Activated T-helper 2 cell treated with anti-CD3 and anti-CD28 coated beads, Interferon-gamma antibody, Interleukin-2, Interleukin-4, amounts not matched to agents 10 μg/mL and 5 μg/mL and 100 μg/mL, durations not matched to agents 14 hours and 24 hours and 36 hours (primary cell): ENCODE measurements around the gene CDRT4. TPM values are rescaled to one million over a fixed set of nuclear protein-coding genes. Genes with fewer than 3 reads are reported as not detected.

Experiments used
- DNase-seq: peaks from one replicate; pipeline ENCODE4 v3.0.0; 2021; ENCODE audit warnings: low spot score
- H3K27ac Mint-ChIP-seq: one replicate; pipeline ENCODE4 v1.8.0; 2021; ENCODE audit warnings: mixed read lengths
- H3K27me3 Mint-ChIP-seq: one replicate; pipeline ENCODE4 v1.8.0; 2021; ENCODE audit warnings: low read depth, mixed read lengths
- H3K36me3 Mint-ChIP-seq: one replicate; pipeline ENCODE4 v1.8.0; 2021; ENCODE audit warnings: low read depth, mixed read lengths
- H3K4me1 Mint-ChIP-seq: one replicate; pipeline ENCODE4 v1.8.0; 2021; ENCODE audit warnings: low read depth, mixed read lengths
- H3K4me3 Mint-ChIP-seq: one replicate; pipeline ENCODE4 v1.8.0; 2021; ENCODE audit warnings: low read depth, mild to moderate bottlenecking, moderate library complexity, mixed read lengths
- H3K9me3 Mint-ChIP-seq: one replicate; pipeline ENCODE4 v1.8.0; 2021; ENCODE audit warnings: mixed read lengths
- intact Hi-C: fragments of 100-400 bp; cut with micrococcal nuclease; formaldehyde crosslinking; loops from one replicate; pipeline ENCODE4 v1.15.1; 2023
- total RNA-seq: library from RNA; stranded (reverse); gene quantifications from 2 replicates; pipeline ENCODE4 v1.2.3, GENCODE V29; 2022

CDRT4 gene
- total RNA-seq, 1 donor from 2014 or later: 8.0 TPM

DNA sequence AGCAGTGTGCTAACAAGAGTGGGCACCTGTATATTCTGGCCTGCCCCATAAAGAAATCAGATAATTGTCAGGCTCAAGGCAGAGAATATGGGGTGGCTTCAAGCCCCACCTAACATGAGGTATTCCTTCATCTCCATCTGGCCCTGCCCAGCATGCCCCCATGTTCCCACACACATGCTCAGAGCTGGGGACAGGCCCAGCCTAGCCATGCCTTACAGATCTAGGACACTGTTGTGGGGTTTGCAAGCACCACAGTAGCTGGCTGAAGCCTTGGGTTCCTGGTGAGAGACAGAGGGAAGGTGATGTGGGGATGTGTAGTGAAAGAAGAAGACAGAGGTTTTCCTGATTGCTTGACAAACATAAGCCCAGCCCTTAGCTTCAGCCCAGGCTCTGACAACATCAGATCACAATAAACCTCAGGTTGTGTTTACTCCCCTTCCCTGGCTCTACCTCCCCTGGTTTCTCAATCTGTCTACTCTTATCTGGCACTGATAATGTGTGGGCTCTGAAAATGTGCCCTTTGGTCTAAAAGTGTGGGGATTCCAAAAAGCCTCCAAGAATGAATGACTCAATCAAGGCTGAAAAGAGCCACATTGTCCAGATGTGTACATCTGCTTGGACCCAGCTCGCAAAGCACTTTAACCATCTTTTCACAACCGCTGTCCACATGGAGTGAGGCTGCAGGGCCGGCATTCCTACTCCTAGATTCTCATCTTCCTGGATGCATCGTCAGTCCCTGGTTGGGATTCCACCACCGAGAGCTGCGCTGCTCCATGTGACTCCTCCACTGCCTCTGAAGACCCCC, 34.4 kb downstream of the CDRT4 start:
- Mint-ChIP-seq H3K27me3 (no peaks in the 10 kb centered on the region), H3K9me3 (peaks cover 13% of the 10 kb centered on the region), H3K4me3 (no peak overlapping the region), H3K4me1 (peaks cover 7% of the 10 kb centered on the region), H3K27ac (no peak overlapping the region), H3K36me3 (peaks cover 24% of the 10 kb centered on the region)
- intact Hi-C loops: no loop called here
- no peak for DNase-seq

DNA sequence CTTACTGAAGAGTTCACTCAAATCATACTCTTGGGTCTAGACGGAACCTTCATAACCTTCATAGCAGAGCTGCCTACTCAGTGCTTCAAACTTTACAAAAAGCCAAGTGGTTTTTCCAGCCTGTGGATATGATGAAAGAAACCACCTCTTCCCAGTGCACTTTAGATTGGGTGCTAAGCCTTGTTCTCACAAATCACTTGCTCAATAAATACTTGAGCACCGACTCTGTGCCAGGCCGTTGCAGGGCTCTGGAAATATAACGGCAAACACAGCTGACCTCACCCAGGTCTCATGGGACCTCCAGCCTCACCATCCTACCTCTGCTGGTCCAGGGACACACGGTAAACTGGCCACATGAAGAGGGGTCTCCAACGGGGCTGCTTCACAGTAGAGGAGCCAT, 35.7 kb downstream of the CDRT4 start:
- intact Hi-C loops: no loop called here
- Mint-ChIP-seq H3K27me3 (no peaks in the 10 kb centered on the region), H3K9me3 (peaks cover under 1% of the 10 kb centered on the region), H3K36me3 (peaks cover 12% of the 10 kb centered on the region), H3K4me3 (no peak overlapping the region), H3K27ac (no peak overlapping the region), H3K4me1 (peaks cover 1% of the 10 kb centered on the region)
- DNase-seq: no peak

DNA sequence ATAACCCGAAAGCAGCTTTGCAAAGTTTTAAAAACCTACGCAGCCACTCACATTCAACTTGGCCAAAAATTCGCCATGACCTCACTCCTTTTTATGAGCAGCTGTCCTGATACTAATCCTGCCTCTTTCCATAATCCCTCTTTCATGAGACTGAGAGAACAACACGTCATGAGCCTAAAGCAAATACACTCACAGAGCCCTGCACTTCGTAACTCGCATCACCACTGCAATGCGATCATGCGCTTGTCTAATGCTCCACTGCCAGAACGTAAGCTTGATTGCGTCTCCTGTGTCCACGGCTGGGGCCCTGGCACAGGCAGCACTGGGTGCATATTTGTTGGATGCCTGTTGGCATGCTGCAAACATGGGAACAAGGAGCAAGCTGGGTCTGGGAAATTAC, 36.2 kb downstream of the CDRT4 start:
- no peak overlapping the region for H3K27ac Mint-ChIP-seq
- H3K9me3 Mint-ChIP-seq: no peaks in the 10 kb centered on the region
- H3K4me3 Mint-ChIP-seq: no peak overlapping the region
- no peaks in the 10 kb centered on the region for H3K27me3 Mint-ChIP-seq
- no peak for DNase-seq
- peaks cover 6% of the 10 kb centered on the region for H3K36me3 Mint-ChIP-seq
- intact Hi-C loops: no loop called here
- H3K4me1 Mint-ChIP-seq: no peaks in the 10 kb centered on the region

DNA sequence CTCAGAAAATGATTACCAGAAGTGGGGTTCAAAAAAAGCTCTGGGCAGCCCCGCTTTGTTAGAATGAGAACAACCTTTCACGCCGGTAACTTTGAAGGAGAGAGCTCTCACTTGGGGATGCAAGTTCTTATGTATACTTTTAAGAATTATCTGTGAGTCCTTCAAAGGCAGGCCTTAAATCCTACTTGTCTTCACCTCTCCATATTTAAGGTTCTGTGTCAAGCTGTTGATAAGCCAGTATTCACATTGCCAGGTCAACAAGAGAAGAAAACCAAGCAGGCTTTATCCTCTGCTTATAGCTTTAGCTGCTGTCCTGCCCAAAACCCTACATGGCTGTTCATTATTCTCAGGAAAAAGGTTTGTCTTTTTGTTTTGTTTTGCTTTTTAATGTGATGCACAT, 42.9 kb downstream of the CDRT4 start:
- no peaks in the 10 kb centered on the region for H3K4me1 Mint-ChIP-seq
- intact Hi-C loops: no loop called here
- H3K27ac Mint-ChIP-seq: no peak overlapping the region
- H3K27me3 Mint-ChIP-seq: peaks cover 1% of the 10 kb centered on the region
- no peak for DNase-seq
- H3K36me3 Mint-ChIP-seq: no peaks in the 10 kb centered on the region
- no peaks in the 10 kb centered on the region for H3K9me3 Mint-ChIP-seq
- no peak overlapping the region for H3K4me3 Mint-ChIP-seq

DNA sequence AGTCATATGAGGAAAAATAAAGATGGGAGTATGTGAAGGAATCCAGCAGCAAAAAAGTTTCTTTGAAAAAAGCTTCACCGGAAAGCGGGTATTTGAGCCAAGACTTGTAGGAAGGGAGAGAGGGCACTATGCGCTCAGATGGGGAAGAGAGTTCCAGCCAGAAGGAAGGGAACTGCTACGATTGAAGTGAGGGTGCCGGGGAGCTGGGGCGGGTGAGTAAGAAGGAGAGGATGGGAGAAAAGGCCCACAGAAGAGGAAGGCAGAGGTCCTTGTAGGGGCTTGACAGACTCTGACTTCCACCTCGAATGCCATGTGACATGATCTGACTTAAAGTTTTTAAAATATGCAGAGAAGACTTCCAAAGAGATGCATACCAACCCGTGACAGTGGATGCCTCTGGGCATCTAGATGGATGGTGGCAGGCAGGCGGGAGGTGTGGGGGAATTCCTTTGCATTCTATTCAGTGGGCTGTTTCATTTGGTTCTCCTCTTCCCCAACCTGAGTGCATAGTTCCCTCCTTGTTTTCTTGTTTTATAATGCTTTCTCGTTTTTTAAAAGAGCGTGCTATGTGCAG, 44.9 kb downstream of the CDRT4 start:
- H3K9me3 Mint-ChIP-seq: no peaks in the 10 kb centered on the region
- H3K4me3 Mint-ChIP-seq: no peak overlapping the region
- H3K27me3 Mint-ChIP-seq: peaks cover 1% of the 10 kb centered on the region
- no peak overlapping the region for H3K27ac Mint-ChIP-seq
- DNase-seq: no peak
- intact Hi-C loops: no loop called here
- no peaks in the 10 kb centered on the region for H3K4me1 Mint-ChIP-seq
- no peaks in the 10 kb centered on the region for H3K36me3 Mint-ChIP-seq

DNA sequence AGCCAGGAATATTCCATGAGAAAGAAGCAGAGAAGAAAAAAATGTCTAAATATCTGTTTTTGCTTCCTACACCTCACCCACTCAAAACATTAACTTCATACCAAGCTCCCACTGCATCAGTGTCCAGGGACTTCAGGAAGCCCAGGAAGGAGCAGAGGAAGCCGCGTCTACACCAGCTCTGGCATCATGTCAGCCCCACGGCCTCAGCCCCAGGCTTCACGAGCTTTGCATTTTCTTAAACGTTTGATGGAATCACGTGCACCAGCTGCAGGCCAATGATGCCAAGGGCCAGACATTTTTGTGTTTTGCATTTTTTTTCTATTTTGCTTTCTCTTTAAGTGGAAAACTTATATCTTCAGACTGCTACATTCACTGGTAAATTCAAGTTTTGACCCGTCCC, 48.6 kb downstream of the CDRT4 start:
- H3K36me3 Mint-ChIP-seq: no peaks in the 10 kb centered on the region
- peaks cover 1% of the 10 kb centered on the region for H3K27me3 Mint-ChIP-seq
- no peak for DNase-seq
- H3K4me3 Mint-ChIP-seq: no peak overlapping the region
- no peaks in the 10 kb centered on the region for H3K4me1 Mint-ChIP-seq
- H3K9me3 Mint-ChIP-seq: no peaks in the 10 kb centered on the region
- H3K27ac Mint-ChIP-seq: no peak overlapping the region
- intact Hi-C loops: no loop called here

DNA sequence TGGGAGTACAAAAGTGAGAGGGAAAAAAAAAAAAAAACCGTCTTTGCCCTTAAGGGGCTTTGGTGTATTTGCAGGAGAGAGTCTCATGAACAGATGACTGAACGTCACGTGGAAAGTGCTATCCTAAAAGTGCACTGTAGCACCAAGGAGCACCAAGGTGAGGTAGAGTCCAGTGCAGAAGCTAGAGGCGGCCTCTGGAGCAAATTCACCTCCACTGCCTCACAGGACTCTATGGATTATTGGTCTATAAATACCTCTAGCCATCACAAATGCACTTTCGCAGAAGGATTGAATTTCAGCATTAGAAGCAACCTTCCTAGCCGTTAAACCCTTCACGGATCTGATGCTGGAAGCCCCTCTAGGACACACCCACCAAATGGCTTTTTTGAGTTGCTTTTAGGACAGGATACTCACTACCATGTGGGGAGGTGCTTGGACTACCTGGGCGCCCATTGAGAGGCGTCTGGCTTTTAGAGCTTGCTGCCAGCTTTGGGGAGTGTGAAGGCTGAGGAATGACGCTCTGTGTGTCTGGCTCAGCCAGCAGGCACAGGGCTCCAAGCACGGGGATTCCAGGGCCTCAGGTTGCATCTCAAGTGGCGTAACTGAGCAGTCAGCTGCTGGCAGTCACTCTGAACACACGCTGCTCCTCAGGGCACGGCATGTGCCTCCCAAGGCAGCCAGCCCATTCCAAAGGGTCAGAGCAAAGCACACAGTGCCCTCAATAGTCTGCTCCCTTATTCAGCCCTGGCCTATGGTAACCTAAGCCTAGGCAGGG, 52.7 kb downstream of the CDRT4 start:
- no peaks in the 10 kb centered on the region for H3K4me1 Mint-ChIP-seq
- H3K4me3 Mint-ChIP-seq: no peak overlapping the region
- H3K36me3 Mint-ChIP-seq: no peaks in the 10 kb centered on the region
- no peak for DNase-seq
- intact Hi-C loops: no loop called here
- no peaks in the 10 kb centered on the region for H3K9me3 Mint-ChIP-seq
- no peaks in the 10 kb centered on the region for H3K27me3 Mint-ChIP-seq
- no peak overlapping the region for H3K27ac Mint-ChIP-seq

DNA sequence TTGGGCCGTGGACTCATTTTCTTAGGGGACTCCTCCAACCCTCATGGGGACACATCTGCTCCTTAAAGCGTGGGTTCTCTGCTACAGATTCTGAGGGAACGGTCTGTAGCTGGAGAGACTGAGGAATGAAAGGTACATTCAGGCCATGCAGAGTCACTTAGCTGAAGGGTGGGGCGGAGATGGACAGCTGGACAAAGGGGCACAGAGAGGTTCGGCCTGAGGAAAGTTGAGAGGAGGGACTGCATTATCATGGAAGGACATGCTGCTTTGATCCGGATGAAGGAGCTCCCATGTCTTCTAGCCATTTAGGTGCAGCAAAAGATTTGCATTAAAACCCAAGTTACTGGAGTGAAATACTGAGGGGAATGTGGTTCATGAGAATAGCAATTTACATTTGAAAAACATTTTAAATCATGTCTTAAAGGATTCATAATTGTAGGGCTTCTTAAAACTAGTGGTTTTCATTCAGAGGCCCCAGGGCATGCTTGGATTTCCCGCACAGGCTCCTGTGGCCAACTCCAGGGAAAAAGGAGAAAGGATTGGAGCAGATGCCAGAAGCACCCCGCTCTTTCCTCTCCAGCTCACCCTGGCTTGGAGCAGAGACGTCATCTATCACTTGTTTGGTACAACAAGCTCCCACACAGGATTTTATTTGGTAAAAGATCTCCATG, 54.2 kb downstream of the CDRT4 start:
- Mint-ChIP-seq H3K27me3 (no peaks in the 10 kb centered on the region), H3K9me3 (no peaks in the 10 kb centered on the region), H3K4me3 (no peak overlapping the region), H3K27ac (no peak overlapping the region), H3K36me3 (no peaks in the 10 kb centered on the region), H3K4me1 (no peaks in the 10 kb centered on the region)
- DNase-seq: no peak
- intact Hi-C loops: no loop called here

DNA sequence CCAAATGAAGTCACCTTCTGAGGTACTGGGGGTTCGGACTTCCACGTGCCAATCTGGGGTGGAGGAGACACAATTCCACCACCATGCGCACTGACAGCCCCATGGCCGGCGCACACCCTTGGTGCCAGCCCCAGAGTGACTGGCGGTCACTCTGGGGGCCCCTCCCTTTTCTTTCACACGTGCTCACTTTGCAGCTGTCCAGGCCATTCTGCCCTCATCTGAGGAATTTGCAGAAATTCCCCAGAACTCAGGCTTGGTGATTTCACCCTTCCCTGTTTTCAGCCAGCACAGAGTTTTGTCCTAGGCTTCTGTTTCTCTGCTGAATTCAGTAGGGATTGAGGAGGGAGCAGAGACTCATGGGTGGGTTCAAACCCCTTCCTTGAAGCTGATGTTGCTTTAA, 54.8 kb downstream of the CDRT4 start:
- H3K27me3 Mint-ChIP-seq: no peaks in the 10 kb centered on the region
- H3K27ac Mint-ChIP-seq: no peak overlapping the region
- no peak overlapping the region for H3K4me3 Mint-ChIP-seq
- H3K36me3 Mint-ChIP-seq: no peaks in the 10 kb centered on the region
- DNase-seq: no peak
- no peaks in the 10 kb centered on the region for H3K4me1 Mint-ChIP-seq
- H3K9me3 Mint-ChIP-seq: no peaks in the 10 kb centered on the region
- intact Hi-C loops: no loop called here

DNA sequence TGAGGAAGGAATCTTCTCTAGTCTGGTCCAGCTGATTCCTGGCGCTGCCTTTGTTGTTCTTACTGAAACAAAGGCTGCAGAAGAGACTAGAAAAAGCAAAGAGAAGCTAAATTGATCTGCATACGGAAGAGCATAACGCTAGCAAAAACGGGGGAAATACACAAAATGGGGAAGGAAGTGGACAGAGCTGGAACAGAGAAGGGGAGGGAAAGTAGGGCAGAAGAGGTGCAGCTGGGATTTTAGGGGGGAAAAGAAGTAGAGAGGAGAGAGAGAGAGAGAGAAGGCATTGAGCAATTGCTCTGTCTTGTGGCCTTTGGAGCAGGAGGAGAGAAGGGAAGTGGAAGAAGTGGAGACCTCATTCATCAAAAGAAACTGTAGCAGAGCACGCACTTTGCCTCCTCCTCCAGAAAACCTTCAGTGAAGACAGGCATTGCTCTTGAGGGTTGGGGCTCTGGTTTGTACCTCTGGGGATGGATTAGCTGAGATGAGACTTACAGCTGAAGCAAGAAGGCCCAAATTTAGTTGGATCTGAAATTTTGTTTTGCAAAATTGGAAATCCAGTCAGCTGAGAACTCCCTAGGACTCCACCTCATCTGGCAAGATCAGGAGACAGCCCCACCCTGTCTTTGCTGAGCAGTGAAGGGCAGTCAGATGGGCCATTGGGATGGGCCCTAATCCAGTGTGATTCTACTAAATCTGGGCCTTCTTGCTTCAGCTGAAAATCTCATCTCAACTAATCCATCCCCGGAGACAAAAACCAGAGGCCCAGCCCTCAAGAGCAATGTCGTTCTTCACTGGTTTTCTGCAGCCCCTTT, 55.8 kb downstream of the CDRT4 start:
- Mint-ChIP-seq H3K9me3 (no peaks in the 10 kb centered on the region), H3K4me3 (no peak overlapping the region), H3K27me3 (no peaks in the 10 kb centered on the region), H3K36me3 (no peaks in the 10 kb centered on the region), H3K27ac (no peak overlapping the region), H3K4me1 (no peaks in the 10 kb centered on the region)
- no peak for DNase-seq
- intact Hi-C loops: no loop called here

DNA sequence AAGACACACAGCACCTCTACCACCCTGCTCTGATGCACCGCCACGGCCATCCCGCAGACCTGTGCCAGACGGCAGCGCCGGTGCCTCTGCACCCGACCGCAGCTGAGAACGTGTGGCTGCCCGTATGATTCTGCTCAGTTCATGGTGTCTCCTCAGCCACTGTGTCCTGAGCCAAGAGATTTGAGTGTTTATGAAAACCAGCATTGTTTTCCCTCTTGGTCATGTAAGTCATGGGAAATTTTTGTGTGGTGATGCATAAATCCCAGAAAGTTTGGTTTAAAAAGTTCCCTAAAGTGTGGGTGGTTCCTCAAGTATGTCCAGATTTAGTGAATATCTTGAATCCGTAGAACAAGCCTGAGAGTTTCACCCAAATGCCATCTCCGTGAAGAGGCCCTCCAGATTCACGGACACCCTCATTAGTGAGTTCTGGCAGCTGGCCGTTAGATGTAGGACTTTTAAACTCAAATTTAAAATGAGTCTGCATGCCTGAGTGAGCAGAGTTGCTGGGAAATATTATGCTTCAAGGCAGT, 57.6 kb downstream of the CDRT4 start:
- no peaks in the 10 kb centered on the region for H3K27me3 Mint-ChIP-seq
- H3K4me3 Mint-ChIP-seq: no peak overlapping the region
- H3K27ac Mint-ChIP-seq: no peak overlapping the region
- no peaks in the 10 kb centered on the region for H3K36me3 Mint-ChIP-seq
- DNase-seq: no peak
- H3K9me3 Mint-ChIP-seq: no peaks in the 10 kb centered on the region
- H3K4me1 Mint-ChIP-seq: no peaks in the 10 kb centered on the region
- intact Hi-C loops: no loop called here

DNA sequence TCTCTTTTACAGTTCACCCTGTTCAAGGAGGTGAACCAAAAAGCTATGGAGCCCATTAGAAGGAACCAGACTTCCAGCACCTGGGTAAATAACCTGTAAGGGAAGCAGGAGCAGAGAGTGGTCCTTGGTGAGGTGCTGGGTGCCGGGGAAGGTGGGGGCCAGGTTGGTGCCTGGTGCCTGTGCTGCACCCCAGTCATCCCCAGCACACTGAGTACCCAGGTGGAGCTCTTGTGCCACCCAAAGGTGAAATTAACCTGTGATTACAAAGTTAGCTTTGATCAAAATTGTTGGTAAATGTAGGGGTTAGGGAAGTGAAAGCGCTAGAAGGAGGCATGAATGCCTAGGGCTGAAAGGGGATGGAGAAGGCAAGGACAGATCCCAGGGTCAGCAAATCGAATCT, 58.6 kb downstream of the CDRT4 start:
- no peak overlapping the region for H3K27ac Mint-ChIP-seq
- intact Hi-C loops: no loop called here
- no peak for DNase-seq
- no peaks in the 10 kb centered on the region for H3K4me1 Mint-ChIP-seq
- H3K27me3 Mint-ChIP-seq: no peaks in the 10 kb centered on the region
- H3K9me3 Mint-ChIP-seq: no peaks in the 10 kb centered on the region
- no peaks in the 10 kb centered on the region for H3K36me3 Mint-ChIP-seq
- H3K4me3 Mint-ChIP-seq: no peak overlapping the region
